HEK293 (cell line): ENCODE measurements around the gene CPT1A.

Experiments used
- CTCF ChIA-PET: fragments of 350-600 bp; formaldehyde crosslinking; extraction: SDS; loops from one replicate; lab custom pipeline; 2021; ENCODE audit warnings: antibody characterized with exemption; lab: Yijun Ruan, JAX
- POLR2A ChIA-PET: fragments of 300-600 bp; formaldehyde crosslinking; extraction: SDS; loops from one replicate; lab custom pipeline; 2020; ENCODE audit warnings: antibody characterized with exemption, inconsistent platforms; lab: Yijun Ruan, JAX
- H3K27ac ChIP-seq: fragments of 200-500 bp; sonication (Bioruptor generic); 2 replicates; pipeline ENCODE4 v1.5.1; 2014; ENCODE audit warnings: low read depth, low read length, control low read depth, inconsistent platforms; ENCODE audit errors: extremely low read depth
- H3K36me3 ChIP-seq, 2 experiments: fragments of 200-500 bp in 1 of 2; sonication (Bioruptor generic) in 1 of 2; 1 replicate in 1 of 2; 2 replicates in 1 of 2; pipeline ENCODE4 v1.5.1; 2014 to 2017; ENCODE audit warnings: inconsistent platforms in 2 of 2, low read length in 2 of 2; ENCODE audit not compliant: control insufficient read depth in 2 of 2, insufficient read depth in 1 of 2
- H3K4me1 ChIP-seq: fragments of 200-500 bp; sonication (Bioruptor generic); 2 replicates; pipeline ENCODE4 v1.5.1; 2014; ENCODE audit warnings: mild to moderate bottlenecking, low read length, inconsistent platforms; ENCODE audit not compliant: control insufficient read depth, insufficient read depth
- H3K4me3 ChIP-seq: 2 replicates; pipeline ENCODE4 v1.5.1; 2011; ENCODE audit warnings: low read depth, mild to moderate bottlenecking, control low read depth, low read length, moderate library complexity
- H3K9me3 ChIP-seq: fragments of 200-500 bp; sonication (Bioruptor generic); 2 replicates; pipeline ENCODE4 v1.5.1; 2014; ENCODE audit warnings: low read depth, low read length, inconsistent platforms; ENCODE audit not compliant: control insufficient read depth, insufficient read depth
- BCL11B ChIP-seq: fragments of 450-650 bp; formaldehyde crosslinking; IDR thresholded peaks from 2 replicates; pipeline ENCODE4 v1.5.1; 2016; ENCODE audit warnings: low read depth, missing biosample characterization, missing genetic modification characterization
- EGR2 ChIP-seq: fragments of 450-650 bp; formaldehyde crosslinking; IDR thresholded peaks from 2 replicates; pipeline ENCODE4 v1.5.1; 2016; ENCODE audit warnings: low read depth, missing biosample characterization, missing genetic modification characterization
- PATZ1 ChIP-seq: fragments of 450-650 bp; formaldehyde crosslinking; IDR thresholded peaks from 2 replicates; pipeline ENCODE4 v1.5.1; 2016; ENCODE audit warnings: missing biosample characterization, missing genetic modification characterization
- SCRT2 ChIP-seq: fragments of 450-650 bp; formaldehyde crosslinking; IDR thresholded peaks from 2 replicates; pipeline ENCODE4 v1.5.1; 2016; ENCODE audit warnings: missing biosample characterization, missing genetic modification characterization
- ZBTB48 ChIP-seq: fragments of 450-650 bp; formaldehyde crosslinking; IDR thresholded peaks from 2 replicates; pipeline ENCODE4 v1.5.1; 2016; ENCODE audit warnings: missing biosample characterization, missing genetic modification characterization
- ZIC2 ChIP-seq: fragments of 450-650 bp; formaldehyde crosslinking; IDR thresholded peaks from 2 replicates; pipeline ENCODE4 v1.5.1; 2016; ENCODE audit warnings: missing biosample characterization, missing genetic modification characterization
- ZNF175 ChIP-seq: fragments of 450-650 bp; formaldehyde crosslinking; IDR thresholded peaks from 2 replicates; pipeline ENCODE4 v1.5.1; 2016; ENCODE audit warnings: missing biosample characterization, missing genetic modification characterization
- ZNF19 ChIP-seq: fragments of 450-650 bp; formaldehyde crosslinking; IDR thresholded peaks from 2 replicates; pipeline ENCODE4; 2016; ENCODE audit warnings: missing biosample characterization, missing genetic modification characterization, low read depth
- ZNF211 ChIP-seq: fragments of 450-650 bp; formaldehyde crosslinking; IDR thresholded peaks from 2 replicates; pipeline ENCODE4 v1.5.1; 2016; ENCODE audit warnings: low read depth, missing biosample characterization, missing genetic modification characterization
- ZNF223 ChIP-seq: fragments of 450-650 bp; formaldehyde crosslinking; IDR thresholded peaks from 2 replicates; pipeline ENCODE4 v1.5.1; 2016; ENCODE audit warnings: missing biosample characterization, missing genetic modification characterization
- ZNF362 ChIP-seq: fragments of 450-650 bp; formaldehyde crosslinking; IDR thresholded peaks from 2 replicates; pipeline ENCODE4 v1.5.1; 2016; ENCODE audit warnings: missing biosample characterization, missing genetic modification characterization
- ZNF423 ChIP-seq: fragments of 450-650 bp; formaldehyde crosslinking; IDR thresholded peaks from 2 replicates; pipeline ENCODE4 v1.5.1; 2016; ENCODE audit warnings: missing biosample characterization, missing genetic modification characterization
- ZNF513 ChIP-seq: fragments of 450-650 bp; IDR thresholded peaks from 2 replicates; pipeline ENCODE4 v1.5.1; 2018; ENCODE audit warnings: missing biosample characterization, missing genetic modification characterization
- ZNF521 ChIP-seq: fragments of 450-650 bp; formaldehyde crosslinking; IDR thresholded peaks from 2 replicates; pipeline ENCODE4 v1.5.1; 2017; ENCODE audit warnings: missing biosample characterization, mild to moderate bottlenecking, missing genetic modification characterization
- ZNF621 ChIP-seq: fragments of 450-650 bp; formaldehyde crosslinking; IDR thresholded peaks from 2 replicates; pipeline ENCODE4 v1.5.1; 2017; ENCODE audit warnings: missing biosample characterization, missing genetic modification characterization
- ZNF76 ChIP-seq: fragments of 450-650 bp; formaldehyde crosslinking; IDR thresholded peaks from 2 replicates; pipeline ENCODE4; 2016; ENCODE audit warnings: low read depth, missing biosample characterization, missing genetic modification characterization, borderline replicate concordance

The CPT1A gene

GRCh38 chr11:68837583-68838571 is 3.8 kb downstream of the CPT1A start (continued):
- TF ChIP-seq ZBTB48 (tag by site-specific recombination) (no peak), ZNF362 (no peak), ZNF621 (no peak), ZNF521 (tag by site-specific recombination) (no peak), ZNF19 (tag by site-specific recombination) (no peak)

- TF ChIP-seq ZNF76 (tag by site-specific recombination) = no peak
- TF ChIP-seq SCRT2 (tag by site-specific recombination) = peak; percentile 77
- no peaks in the 10 kb centered on the region for H3K9me3 ChIP-seq
- no peak overlapping the region for H3K27ac ChIP-seq
- POLR2A ChIA-PET = no interaction called here
- no peak overlapping the region for H3K4me3 ChIP-seq
- CTCF ChIA-PET = interaction anchor here (0.7 kb wide), 1 partner anchor 754 kb away, joined by 3 read pairs; no protein-coding TSS in a partner anchor
- H3K4me1 ChIP-seq = peaks cover 3% of the 10 kb centered on the region; the same call in 1 of the 2 replicates
- peaks cover 0 to 2% of the 10 kb centered on the region in 2 experiments; a peak in 1 of 3 replicates for H3K36me3 ChIP-seq
These were observed 6.0 kb downstream of the CPT1A start for GRCh38 chr11:68835749-68836148.

GRCh38 chr11:68835328-68835727 is 6.4 kb downstream of the CPT1A start:
- ChIA-PET POLR2A (no interaction called here), CTCF (interaction anchor here (0.7 to 1.2 kb wide), 2 partner anchors 37 to 753 kb away, joined by 3 to 5 read pairs; no protein-coding TSS in a partner anchor)
- TF ChIP-seq ZNF211 (tag by site-specific recombination) (no peak), PATZ1 (tag by site-specific recombination) (no peak), ZNF223 (tag by site-specific recombination) (no peak), ZNF423 (tag by site-specific recombination) (no peak), ZIC2 (no peak), ZNF513 (no peak), EGR2 (tag by site-specific recombination) (no peak), BCL11B (tag by site-specific recombination) (no peak), ZNF175 (tag by site-specific recombination) (no peak)
- H3K36me3 ChIP-seq = peaks cover 0 to 2% of the 10 kb centered on the region in 2 experiments; a peak in 1 of 3 replicates
- no peaks in the 10 kb centered on the region for H3K9me3 ChIP-seq
- no peak overlapping the region for H3K27ac ChIP-seq
- no peak overlapping the region for H3K4me3 ChIP-seq
- peaks cover 3% of the 10 kb centered on the region; the same call in 1 of the 2 replicates for H3K4me1 ChIP-seq
